ENCODE data around the gene SDK1. TPM values are rescaled to one million over a fixed set of nuclear protein-coding genes. Genes with fewer than 3 reads are reported as not detected.

SDK1 gene
- total and polyA plus RNA-seq, 2 experiments from 2014 or later = 2.1 to 10.0 TPM

DNA sequence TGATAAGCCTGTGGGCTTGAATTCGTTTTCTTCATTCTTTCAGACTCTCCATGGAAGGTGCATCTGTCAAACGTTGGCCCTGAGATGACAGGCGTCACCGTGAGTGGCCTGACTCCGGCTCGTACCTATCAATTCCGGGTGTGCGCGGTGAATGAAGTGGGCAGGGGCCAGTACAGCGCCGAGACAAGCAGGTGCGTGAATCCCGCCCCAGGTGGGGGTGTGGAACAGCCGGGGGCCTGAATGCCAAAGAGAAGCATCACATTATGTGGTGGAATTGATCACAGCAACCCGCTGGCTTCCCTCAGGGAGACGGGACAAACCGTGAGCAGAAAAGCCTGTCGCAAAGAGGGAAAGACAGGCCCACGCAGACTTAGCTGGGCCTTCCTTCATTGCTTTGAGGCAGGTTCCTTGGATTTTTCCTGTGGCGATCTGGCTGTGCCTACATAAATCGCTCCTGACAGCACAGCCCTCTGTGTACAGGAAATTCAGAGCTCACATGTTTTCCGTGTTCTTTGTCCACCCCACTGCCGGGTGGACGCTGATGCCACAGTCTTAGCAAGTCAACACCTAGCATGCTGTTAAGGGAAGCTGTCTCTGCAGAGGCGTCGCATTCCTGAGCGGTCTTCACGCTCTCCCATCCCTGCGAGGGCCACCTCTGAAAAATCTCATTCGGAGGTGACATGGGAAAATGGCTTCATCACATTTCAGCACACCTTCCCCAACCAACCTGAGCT lies 710.0 kb downstream of the SDK1 start:
- peaks cover 3% of the 10 kb centered on the region; the same call in 1 of the 2 replicates for H3K9me2 ChIP-seq (ENCODE audit: insufficient read depth)
- no peak overlapping the region for H3K4me3 Mint-ChIP-seq
- no peak overlapping the region for H3K4me3 ChIP-seq
- H3K9me3 Mint-ChIP-seq = no peaks in the 10 kb centered on the region
- peaks cover 60% of the 10 kb centered on the region for H3K4me1 Mint-ChIP-seq
- H3K27ac ChIP-seq (ENCODE audit: low read depth) = peak overlapping the region; percentile 75
- peaks cover 56% of the 10 kb centered on the region for H3K4me1 ChIP-seq (ENCODE audit: insufficient read depth)
- H3K36me3 Mint-ChIP-seq (ENCODE audit: low read depth) = peaks cover 9% of the 10 kb centered on the region
- DNase-seq (ENCODE audit: low spot score) (no peak), ATAC-seq (peak; percentile 41)
- H4K20me1 ChIP-seq (replicated peaks; ENCODE audit: insufficient read depth) = no peaks in the 10 kb centered on the region
- no peak overlapping the region for H3K27ac Mint-ChIP-seq
- peaks cover 4% of the 10 kb centered on the region for H3K27me3 Mint-ChIP-seq (ENCODE audit: insufficient read depth, low read depth, poor library complexity)
- no peak for TF ChIP-seq JUNB (IDR thresholded peaks at IDR 0.05; ENCODE audit: unreplicated experiment)
- TF ChIP-seq, protein P1, sequence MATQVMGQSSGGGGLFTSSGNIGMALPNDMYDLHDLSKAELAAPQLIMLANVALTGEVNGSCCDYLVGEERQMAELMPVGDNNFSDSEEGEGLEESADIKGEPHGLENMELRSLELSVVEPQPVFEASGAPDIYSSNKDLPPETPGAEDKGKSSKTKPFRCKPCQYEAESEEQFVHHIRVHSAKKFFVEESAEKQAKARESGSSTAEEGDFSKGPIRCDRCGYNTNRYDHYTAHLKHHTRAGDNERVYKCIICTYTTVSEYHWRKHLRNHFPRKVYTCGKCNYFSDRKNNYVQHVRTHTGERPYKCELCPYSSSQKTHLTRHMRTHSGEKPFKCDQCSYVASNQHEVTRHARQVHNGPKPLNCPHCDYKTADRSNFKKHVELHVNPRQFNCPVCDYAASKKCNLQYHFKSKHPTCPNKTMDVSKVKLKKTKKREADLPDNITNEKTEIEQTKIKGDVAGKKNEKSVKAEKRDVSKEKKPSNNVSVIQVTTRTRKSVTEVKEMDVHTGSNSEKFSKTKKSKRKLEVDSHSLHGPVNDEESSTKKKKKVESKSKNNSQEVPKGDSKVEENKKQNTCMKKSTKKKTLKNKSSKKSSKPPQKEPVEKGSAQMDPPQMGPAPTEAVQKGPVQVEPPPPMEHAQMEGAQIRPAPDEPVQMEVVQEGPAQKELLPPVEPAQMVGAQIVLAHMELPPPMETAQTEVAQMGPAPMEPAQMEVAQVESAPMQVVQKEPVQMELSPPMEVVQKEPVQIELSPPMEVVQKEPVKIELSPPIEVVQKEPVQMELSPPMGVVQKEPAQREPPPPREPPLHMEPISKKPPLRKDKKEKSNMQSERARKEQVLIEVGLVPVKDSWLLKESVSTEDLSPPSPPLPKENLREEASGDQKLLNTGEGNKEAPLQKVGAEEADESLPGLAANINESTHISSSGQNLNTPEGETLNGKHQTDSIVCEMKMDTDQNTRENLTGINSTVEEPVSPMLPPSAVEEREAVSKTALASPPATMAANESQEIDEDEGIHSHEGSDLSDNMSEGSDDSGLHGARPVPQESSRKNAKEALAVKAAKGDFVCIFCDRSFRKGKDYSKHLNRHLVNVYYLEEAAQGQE (IDR thresholded peaks at IDR 0.05; ENCODE audit: unreplicated experiment) = no peak
- H2AFZ ChIP-seq = peak overlapping the region; percentile 38; the same call in 1 of the 2 replicates
- H3K79me2 ChIP-seq (replicated peaks; ENCODE audit: insufficient read depth) = no peaks in the 10 kb centered on the region
- H3F3A ChIP-seq (replicated peaks; ENCODE audit: low read depth) = peaks cover 7% of the 10 kb centered on the region; the same call in 1 of the 2 replicates
- H3K36me3 ChIP-seq (ENCODE audit: insufficient read depth) = no peaks in the 10 kb centered on the region
- H3K4me2 ChIP-seq = no peak overlapping the region
- H3K27me3 ChIP-seq (ENCODE audit: insufficient read depth) = no peaks in the 10 kb centered on the region

DNA sequence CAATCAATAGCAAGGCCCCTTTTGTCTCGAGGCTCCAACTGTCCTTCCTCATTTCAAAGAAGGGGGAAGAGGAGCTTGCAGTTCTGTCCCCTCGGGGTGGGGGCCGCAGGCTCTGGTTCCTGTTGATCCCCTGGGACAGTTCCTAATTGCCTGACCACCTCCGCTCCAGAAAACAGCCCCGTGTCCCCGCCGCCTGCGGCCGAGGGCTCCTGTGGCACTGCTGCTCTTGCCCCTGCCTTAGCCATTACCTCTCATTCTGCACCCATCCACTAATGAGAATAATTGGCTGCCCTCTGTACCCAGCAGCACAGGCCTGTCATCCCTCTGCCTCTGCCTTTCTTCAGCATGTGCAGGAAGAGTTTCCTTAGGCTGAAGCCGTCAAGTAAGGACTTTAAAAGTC lies 712.7 kb downstream of the SDK1 start:
- Mint-ChIP-seq H3K27me3 (ENCODE audit: insufficient read depth, low read depth, poor library complexity) (peaks cover 5% of the 10 kb centered on the region), H3K4me1 (peaks cover 41% of the 10 kb centered on the region), H3K36me3 (ENCODE audit: low read depth) (peaks cover 32% of the 10 kb centered on the region), H3K27ac (no peak overlapping the region), H3K9me3 (peaks cover 17% of the 10 kb centered on the region; the same call in 2 of the 3 replicates), H3K4me3 (no peak overlapping the region)
- H3F3A ChIP-seq (replicated peaks; ENCODE audit: low read depth) = peaks cover 7% of the 10 kb centered on the region; the same call in 1 of the 2 replicates
- no peak overlapping the region for H3K27ac ChIP-seq (ENCODE audit: low read depth)
- H2AFZ ChIP-seq = no peak overlapping the region
- peaks cover 38% of the 10 kb centered on the region for H3K4me1 ChIP-seq (ENCODE audit: insufficient read depth)
- DNase-seq (ENCODE audit: low spot score) (no peak), ATAC-seq (peak; percentile 27; the same call in 2 of the 3 replicates)
- H3K79me2 ChIP-seq (replicated peaks; ENCODE audit: insufficient read depth) = no peaks in the 10 kb centered on the region
- no peak overlapping the region for H3K4me2 ChIP-seq
- no peaks in the 10 kb centered on the region for H4K20me1 ChIP-seq (replicated peaks; ENCODE audit: insufficient read depth)
- H3K36me3 ChIP-seq (ENCODE audit: insufficient read depth) = no peaks in the 10 kb centered on the region
- H3K27me3 ChIP-seq (ENCODE audit: insufficient read depth) = no peaks in the 10 kb centered on the region
- H3K9me2 ChIP-seq (ENCODE audit: insufficient read depth) = no peaks in the 10 kb centered on the region; the same call in 1 of the 2 replicates
- H3K4me3 ChIP-seq = no peak overlapping the region
- TF ChIP-seq, protein P2, sequence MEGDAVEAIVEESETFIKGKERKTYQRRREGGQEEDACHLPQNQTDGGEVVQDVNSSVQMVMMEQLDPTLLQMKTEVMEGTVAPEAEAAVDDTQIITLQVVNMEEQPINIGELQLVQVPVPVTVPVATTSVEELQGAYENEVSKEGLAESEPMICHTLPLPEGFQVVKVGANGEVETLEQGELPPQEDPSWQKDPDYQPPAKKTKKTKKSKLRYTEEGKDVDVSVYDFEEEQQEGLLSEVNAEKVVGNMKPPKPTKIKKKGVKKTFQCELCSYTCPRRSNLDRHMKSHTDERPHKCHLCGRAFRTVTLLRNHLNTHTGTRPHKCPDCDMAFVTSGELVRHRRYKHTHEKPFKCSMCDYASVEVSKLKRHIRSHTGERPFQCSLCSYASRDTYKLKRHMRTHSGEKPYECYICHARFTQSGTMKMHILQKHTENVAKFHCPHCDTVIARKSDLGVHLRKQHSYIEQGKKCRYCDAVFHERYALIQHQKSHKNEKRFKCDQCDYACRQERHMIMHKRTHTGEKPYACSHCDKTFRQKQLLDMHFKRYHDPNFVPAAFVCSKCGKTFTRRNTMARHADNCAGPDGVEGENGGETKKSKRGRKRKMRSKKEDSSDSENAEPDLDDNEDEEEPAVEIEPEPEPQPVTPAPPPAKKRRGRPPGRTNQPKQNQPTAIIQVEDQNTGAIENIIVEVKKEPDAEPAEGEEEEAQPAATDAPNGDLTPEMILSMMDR (conservative IDR thresholded peaks at IDR 0.05; ENCODE audit: low read depth in 2 of 2) = no peak
- TF ChIP-seq STAT1 (IDR thresholded peaks at IDR 0.05; ENCODE audit: unreplicated experiment) (no peak), POLR2AphosphoS5 (IDR thresholded peaks at IDR 0.05; ENCODE audit: low read depth) (no peak), ZNF114 (CRISPR knock-in tag; IDR thresholded peaks at IDR 0.05) (no peak), ZNF331 (CRISPR knock-in tag; IDR thresholded peaks at IDR 0.05; ENCODE audit: low read depth) (no peak), JUNB (IDR thresholded peaks at IDR 0.05; ENCODE audit: unreplicated experiment) (no peak), NANOG (IDR thresholded peaks at IDR 0.05; ENCODE audit: borderline replicate concordance) (no peak), CREB1 (CRISPR knock-in tag; IDR thresholded peaks at IDR 0.05; ENCODE audit: low read depth) (no peak), EZH2phosphoT487 (IDR thresholded peaks at IDR 0.05; ENCODE audit: unreplicated experiment) (no peak), EZH2 (IDR thresholded peaks at IDR 0.05; ENCODE audit: low read depth, unreplicated experiment) (no peak)
- TF ChIP-seq, protein P1 (IDR thresholded peaks at IDR 0.05; ENCODE audit: unreplicated experiment) = no peak

All from GM23338 (cell line).